NB4 (cell line): ENCODE measurements around the gene CRACR2B.
A peak's percentile ranks its signal among the peaks of the same experiment; 100 is the strongest.

Source experiments
- DNase-seq: peaks from one replicate; pipeline ENCODE4 v3.0.0; 2010; ENCODE audit warnings: low read depth
- H3K4me3 ChIP-seq: one replicate; pipeline ENCODE4 v1.5.1; 2011; ENCODE audit warnings: mild to moderate bottlenecking, low read depth, low read length, moderate library complexity
- MYC ChIP-seq: IDR thresholded peaks from 2 replicates; pipeline ENCODE4 v1.6.1; 2011; ENCODE audit warnings: low read depth, low read length
- POLR2A ChIP-seq: IDR thresholded peaks from 2 replicates; pipeline ENCODE4 v1.6.1; 2011; ENCODE audit warnings: mild to moderate bottlenecking; ENCODE audit not compliant: insufficient read length; ENCODE audit errors: extremely low read depth
- TF ChIP-seq, protein P1 (sequence below): IDR thresholded peaks from 2 replicates; pipeline ENCODE4 v1.6.1; 2011; ENCODE audit warnings: low read depth, low read length
- TF ChIP-seq, protein P2 (sequence below): IDR thresholded peaks from one replicate; pipeline ENCODE4 v1.5.1; 2012; ENCODE audit warnings: low read depth, low read length

CRACR2B gene

DNA sequence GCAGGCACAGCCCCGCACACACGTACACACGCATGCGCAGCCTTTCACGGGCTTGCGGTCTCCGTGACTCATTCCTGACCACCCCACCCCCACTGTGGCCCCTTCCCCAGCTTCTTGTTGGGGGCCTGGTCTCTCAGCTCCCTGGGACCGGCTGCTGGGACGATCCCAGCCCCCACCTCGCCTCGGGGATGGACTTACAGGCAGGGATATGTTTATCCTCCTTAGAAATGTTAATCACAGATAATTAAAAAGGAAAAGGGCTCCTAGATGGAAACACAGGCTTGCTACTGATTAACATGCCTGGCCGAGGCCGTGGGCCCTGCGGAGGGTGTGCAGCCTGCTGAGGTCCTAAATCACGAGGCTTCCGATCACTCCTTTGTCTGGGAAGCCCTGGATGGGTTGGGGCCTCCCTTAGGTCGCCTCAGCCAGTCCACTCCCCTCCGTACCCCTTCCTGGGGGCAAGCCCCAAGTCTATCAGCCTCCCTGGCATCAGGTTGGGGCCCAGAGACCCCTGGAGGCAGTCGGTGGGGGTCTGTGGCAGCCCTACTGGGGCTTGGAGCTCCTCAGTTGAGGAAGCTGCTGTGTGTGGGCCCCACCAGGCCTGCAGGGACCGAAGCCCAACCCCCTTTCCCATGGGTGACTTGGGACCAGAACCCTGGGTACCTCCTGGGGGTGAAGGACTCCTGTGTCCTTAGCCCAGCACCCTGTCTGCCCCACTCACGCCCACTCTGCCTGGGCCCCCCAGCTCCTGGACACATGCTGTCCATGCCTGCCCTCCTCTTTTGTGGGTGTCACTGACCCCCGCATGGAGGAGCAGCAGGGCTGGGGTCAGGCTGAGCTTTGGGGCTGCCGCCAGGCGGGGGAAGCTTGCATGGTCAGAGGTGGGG lies 35.5 kb downstream of the CRACR2B start:
- no peak overlapping the region for H3K4me3 ChIP-seq
- no peak for TF ChIP-seq MYC
- TF ChIP-seq, protein P1, sequence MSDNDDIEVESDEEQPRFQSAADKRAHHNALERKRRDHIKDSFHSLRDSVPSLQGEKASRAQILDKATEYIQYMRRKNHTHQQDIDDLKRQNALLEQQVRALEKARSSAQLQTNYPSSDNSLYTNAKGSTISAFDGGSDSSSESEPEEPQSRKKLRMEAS = no peak
- TF ChIP-seq, protein P2, sequence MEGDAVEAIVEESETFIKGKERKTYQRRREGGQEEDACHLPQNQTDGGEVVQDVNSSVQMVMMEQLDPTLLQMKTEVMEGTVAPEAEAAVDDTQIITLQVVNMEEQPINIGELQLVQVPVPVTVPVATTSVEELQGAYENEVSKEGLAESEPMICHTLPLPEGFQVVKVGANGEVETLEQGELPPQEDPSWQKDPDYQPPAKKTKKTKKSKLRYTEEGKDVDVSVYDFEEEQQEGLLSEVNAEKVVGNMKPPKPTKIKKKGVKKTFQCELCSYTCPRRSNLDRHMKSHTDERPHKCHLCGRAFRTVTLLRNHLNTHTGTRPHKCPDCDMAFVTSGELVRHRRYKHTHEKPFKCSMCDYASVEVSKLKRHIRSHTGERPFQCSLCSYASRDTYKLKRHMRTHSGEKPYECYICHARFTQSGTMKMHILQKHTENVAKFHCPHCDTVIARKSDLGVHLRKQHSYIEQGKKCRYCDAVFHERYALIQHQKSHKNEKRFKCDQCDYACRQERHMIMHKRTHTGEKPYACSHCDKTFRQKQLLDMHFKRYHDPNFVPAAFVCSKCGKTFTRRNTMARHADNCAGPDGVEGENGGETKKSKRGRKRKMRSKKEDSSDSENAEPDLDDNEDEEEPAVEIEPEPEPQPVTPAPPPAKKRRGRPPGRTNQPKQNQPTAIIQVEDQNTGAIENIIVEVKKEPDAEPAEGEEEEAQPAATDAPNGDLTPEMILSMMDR = no peak
- DNase-seq = peak; percentile 62

DNA sequence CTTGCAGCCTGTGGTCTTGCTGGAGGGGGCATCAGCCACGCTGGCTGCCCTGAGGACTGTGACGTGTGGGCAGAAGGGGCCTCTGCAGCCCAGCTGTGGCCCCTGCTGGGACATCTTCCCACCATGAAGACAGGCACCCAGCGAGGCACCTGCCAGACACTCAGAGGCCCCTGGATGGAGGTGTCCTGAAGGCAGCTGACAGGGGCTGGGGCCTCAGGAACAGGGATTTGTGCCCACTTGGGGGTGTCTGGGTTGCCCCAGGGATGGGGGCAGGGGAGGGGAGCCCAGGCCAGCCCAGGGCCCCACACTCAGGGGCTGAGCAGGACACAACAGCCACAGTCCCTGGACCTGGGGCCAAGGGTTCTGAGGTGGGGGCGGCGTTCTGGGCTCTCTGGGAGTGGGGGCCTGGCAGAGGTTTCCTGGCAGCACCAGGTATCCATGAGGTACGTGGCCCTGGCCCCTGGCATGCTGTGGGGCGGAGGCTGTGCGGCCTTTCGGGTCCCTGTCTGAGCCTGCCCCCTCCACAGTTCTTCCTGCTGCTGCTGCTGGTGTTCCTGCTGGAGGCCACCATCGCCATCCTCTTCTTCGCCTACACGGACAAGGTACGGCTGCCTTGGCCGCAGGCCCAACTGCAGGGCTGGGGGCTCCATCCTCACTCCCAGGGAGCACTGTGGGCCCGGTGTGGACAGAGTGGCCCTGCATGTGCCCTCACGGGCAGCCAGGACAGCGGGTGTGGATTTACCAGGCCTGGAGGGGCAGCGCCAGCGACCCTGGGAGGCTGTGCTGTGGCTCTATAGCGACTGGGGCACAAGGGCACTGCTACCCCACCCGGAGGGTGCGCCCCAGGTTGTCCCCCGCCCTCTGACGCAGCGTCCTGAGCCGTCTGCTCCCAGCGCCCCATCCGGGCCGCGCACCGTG lies 36.5 kb downstream of the CRACR2B start:
- no peak for DNase-seq
- H3K4me3 ChIP-seq = no peak overlapping the region
- TF ChIP-seq, protein P2 = no peak
- TF ChIP-seq MYC (no peak), POLR2A (no peak)
- TF ChIP-seq, protein P1 = no peak

DNA sequence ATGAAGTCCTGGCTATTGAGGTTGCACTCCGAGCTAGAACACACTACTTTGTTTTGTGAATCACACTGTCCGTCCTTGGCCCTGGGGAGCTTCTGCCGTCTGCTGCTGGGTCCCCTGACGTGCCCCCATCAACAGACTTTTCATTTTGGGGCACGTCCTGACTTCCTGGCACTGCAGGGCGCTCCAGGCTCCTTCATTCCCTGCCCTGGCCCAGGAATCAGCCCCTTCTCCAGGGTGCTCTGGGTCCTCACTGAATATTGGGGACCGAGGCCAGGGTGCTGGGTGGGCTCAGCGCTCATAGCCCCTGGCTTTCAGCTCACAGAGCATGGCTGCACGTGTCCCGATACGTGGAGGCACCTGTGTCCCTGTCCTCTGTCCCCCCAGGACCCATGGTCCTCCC lies 37.2 kb downstream of the CRACR2B start:
- no peak overlapping the region for H3K4me3 ChIP-seq
- no peak for TF ChIP-seq MYC
- no peak for DNase-seq

DNA sequence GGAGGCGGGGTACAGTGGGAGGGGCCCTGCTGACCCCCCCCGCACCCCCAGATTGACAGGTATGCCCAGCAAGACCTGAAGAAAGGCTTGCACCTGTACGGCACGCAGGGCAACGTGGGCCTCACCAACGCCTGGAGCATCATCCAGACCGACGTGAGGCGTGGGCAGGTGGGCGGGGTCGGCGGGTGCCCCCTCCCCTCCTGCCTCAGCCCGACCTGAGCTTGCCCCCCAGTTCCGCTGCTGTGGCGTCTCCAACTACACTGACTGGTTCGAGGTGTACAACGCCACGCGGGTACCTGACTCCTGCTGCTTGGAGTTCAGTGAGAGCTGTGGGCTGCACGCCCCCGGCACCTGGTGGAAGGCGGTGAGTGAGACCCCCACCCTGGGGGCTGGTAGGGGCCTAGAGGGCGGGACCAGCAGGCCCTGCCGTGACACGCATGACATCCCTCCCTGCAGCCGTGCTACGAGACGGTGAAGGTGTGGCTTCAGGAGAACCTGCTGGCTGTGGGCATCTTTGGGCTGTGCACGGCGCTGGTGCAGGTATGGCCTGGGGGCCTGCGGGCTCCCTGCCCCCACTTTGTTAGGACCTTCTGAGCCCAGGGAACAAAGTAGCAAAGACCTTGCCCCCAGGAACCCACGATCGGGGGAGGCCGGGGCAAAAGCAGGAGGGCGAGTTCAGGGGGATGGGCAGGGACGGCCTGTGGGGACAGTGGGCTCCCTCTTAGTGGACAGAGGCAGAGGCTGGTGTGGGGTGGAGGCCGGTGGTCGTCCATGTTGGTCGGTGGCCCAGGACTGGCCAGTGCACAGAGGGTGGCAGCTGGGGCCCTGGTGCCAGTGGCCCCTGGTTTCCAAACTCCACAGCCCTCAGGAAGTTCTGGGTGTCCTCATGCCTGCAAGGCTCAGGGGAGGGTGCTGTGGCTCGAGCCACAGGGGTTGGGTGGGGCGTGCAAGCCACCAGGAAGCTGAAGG lies 38.0 kb downstream of the CRACR2B start:
- no peak for DNase-seq
- TF ChIP-seq, protein P2 = no peak
- TF ChIP-seq POLR2A (no peak), MYC (no peak)
- TF ChIP-seq, protein P1 = no peak
- no peak overlapping the region for H3K4me3 ChIP-seq

DNA sequence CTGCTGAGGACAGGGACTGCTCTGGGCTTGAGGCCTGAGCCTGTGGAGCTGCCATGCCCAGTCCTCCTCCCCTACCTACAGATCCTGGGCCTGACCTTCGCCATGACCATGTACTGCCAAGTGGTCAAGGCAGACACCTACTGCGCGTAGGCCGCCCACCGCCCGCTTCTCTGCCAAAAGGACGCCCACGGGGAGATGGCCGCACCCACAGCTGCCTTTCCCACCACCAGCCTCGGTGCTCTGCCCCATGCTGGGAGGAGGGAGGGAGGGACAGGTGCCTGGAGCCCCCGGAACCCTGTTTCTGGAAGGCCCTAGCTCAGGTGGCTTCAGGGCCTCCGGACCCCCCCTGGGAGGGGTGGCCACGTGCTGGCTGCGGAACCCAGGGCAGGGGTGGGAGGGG lies 38.8 kb downstream of the CRACR2B start:
- H3K4me3 ChIP-seq = no peak overlapping the region
- no peak for TF ChIP-seq POLR2A
- TF ChIP-seq MYC = no peak
- TF ChIP-seq, protein P2 = no peak
- TF ChIP-seq, protein P1 = no peak
- DNase-seq = no peak
